MV-4-11 (cell line): ENCODE results near the gene PPM1A.
A peak's percentile ranks its signal among the peaks of the same experiment; 100 is the strongest.

Experiments used
- DNase-seq: peaks from one replicate; lab custom pipeline; 2025; lab: John Stamatoyannopoulos, UW

Gene PPM1A

DNA sequence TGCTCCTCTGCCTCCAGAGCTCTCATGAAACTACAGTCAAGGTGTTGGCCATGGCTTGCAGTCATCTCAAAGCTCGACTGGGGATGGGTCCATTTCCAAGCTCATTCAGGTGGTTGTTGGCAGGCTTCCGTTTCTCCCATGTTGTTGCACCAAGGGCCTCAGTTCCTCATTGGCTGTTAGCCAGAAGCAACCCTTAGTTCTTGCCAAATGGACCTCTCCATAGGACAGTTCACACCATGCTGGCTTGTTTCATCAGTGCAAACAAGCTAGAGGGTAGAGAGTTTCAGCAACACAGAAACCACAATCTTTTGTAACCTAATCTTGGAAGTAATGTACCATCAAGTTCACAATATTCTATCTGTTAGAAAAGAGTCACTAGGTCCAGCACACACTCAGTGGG lies 22.7 kb upstream of the PPM1A start:
- peak; percentile 95 for DNase-seq

DNA sequence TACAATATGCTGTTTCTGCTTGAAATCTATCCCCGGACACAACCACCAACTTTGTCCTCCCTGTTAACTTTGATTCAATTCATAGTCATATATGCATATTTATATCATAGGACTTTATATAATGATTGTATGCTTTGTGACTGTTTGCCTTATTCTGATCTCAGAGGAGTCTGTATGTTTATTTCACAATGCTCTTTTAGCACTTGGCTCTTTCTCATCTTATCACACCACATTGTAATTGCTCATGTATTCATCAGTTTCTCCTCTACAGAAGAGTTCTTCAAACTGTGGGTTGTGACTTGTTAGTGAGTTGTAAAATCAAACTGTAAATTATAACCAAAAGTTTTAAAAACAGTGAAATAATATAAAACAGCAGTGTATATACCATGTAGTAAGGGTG lies 21.7 kb upstream of the PPM1A start:
- no peak for DNase-seq

GRCh38 chr14:60229614-60230013 lies 19.4 kb upstream of the PPM1A start:
- DNase-seq, result no peak

- DNase-seq, result no peak
These were observed 16.8 kb upstream of the PPM1A start for GRCh38 chr14:60232185-60232584.

- no peak for DNase-seq
These were observed 15.8 kb upstream of the PPM1A start for GRCh38 chr14:60233251-60233650.

- no peak for DNase-seq
These were observed 15.1 kb upstream of the PPM1A start for GRCh38 chr14:60233891-60234290.

DNA sequence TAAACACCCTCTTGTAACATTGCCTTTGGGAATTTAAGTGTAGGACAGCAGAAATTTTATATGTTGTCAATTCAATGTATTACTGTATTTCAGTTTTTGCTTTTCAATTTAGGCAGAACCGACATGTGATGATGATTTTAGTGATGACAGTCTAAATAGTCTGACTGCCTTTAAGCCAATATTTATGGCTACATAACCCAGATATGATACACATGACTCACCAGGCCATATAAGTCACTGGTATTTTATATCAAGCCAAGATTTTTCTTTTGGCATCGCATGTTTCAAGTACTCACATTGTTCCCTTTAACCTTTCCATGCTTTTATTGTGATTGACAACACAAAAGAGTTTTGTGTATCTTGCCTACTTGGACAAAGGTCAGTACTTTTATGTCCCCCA lies 13.6 kb upstream of the PPM1A start:
- no peak for DNase-seq

- DNase-seq, result no peak
These were observed 10.1 kb upstream of the PPM1A start for GRCh38 chr14:60238955-60239354.

- no peak for DNase-seq
These were observed 8.7 kb upstream of the PPM1A start for GRCh38 chr14:60240139-60240856.

- no peak for DNase-seq
These were observed 7.9 kb upstream of the PPM1A start for GRCh38 chr14:60241091-60241490.

- DNase-seq, result peak; percentile 92
These were observed 6.6 kb upstream of the PPM1A start for GRCh38 chr14:60242429-60242828.

- peak; percentile 10 for DNase-seq
These were observed 3.4 kb upstream of the PPM1A start for GRCh38 chr14:60245380-60246177.

GRCh38 chr14:60247994-60248696 lies 876 bp upstream of the PPM1A start:
- peak; percentile 92 for DNase-seq

GRCh38 chr14:60249321-60250256 lies 568 bp downstream of the PPM1A start:
- peak; percentile 33 for DNase-seq

DNA sequence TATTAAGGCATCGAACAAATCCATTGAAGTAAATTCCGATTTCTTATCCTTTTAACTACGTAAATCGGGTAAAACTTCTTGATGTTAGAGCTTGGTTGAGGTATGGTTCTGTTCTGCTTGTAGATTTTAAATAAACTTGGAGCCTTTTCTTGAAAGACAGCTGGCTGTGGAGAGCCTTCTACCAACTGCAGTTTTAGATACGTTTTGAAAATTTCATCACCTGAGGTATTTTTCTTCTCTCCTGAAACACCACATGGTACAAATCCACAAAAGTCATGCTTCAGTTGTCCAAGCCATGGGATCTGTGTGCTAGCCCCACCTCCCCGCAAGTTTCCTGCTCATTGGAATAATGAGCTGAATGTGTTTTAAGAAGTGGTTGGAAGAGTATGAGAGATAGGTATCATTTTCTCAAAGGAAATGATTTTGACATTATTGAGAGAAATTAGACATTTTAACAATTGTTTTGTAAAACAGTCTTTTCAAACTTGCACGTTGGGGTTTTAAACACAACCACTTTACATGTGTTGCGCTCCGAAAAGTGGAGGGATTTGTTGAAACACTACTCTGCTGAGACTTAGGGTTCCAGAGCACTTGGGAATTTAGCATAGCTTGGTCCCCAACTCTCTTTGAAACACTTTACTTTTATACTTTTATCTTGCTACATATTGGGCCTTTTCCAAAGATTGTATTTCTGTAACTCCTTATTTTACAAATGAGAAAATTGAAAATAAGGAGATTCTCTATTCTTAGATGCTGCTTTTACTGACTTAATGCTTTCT lies 1.4 kb downstream of the PPM1A start:
- no peak for DNase-seq

- DNase-seq, result no peak
These were observed 2.9 kb downstream of the PPM1A start for GRCh38 chr14:60251877-60252276.

- no peak for DNase-seq
These were observed 3.6 kb downstream of the PPM1A start for GRCh38 chr14:60252630-60253029.

DNA sequence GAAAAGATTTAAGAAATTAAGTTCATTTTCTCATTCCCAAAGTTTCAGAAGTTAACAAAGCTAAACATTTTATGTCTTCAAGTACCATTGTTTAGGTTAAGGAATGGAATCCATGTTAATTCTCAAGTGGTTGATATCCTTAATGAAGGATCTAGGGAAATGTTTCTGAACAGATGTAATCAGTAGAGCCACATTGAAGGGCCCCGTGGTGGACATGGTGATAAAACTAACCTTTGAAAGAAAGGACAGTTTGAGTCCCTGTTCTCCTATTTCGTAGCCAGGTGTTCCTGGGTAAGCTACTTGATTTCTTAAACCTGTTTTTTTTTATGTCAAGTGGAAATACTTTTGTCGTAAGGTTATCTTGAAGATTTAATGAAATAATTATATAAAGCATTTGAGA lies 4.6 kb downstream of the PPM1A start:
- DNase-seq, result no peak

DNA sequence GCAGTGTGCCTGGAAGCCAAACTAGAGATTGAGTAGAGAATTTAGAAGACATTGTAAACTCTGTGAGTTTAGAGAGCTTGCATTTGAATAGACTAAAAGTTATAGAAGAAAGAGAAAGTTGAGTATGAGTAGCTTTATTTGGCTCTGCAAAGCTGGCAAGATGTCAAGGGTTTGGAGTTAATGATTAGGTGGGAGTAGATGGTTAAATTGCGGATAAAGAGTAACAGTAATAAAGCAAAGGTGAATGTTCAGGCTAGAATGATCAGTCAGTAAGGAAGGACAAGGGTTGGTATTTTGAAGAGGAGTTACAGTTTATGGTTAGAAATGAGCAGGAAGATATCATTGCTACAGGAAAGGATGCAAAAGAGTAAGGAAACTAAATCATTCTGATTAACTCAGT lies 5.2 kb downstream of the PPM1A start:
- no peak for DNase-seq

DNA sequence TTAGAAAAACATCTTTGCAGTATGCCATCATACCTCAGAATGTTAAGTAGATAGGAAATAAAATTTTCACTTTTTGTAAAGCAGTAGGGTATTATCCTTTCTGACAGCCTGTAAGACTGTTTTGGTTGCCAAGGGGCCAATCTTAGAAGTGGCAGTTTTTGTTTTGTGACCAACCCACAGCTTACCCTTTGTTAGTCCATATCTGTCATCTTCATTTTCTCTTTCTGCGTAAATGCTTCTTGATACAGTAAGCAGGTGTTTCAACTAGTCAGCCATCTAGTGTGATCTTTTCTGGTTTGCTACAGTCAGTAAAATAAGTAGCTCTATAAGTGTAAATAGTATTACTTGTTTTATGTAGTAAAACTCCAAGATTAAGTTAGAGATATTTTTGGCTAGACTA lies 8.8 kb downstream of the PPM1A start:
- DNase-seq, result no peak

GRCh38 chr14:60265163-60265562 lies 16.1 kb downstream of the PPM1A start:
- DNase-seq, result no peak
